H9 (cell line): Measurements from ENCODE around the gene PDX1. TPM values are rescaled to one million over a fixed set of nuclear protein-coding genes. Genes with fewer than 3 reads are reported as not detected.

Experiments
- DNase-seq: peaks from one replicate; pipeline ENCODE4 v3.0.0-alpha.2; 2017
- H2AFZ ChIP-seq: one replicate; pipeline ENCODE4 v1.6.1; 2013; ENCODE audit warnings: mild to moderate bottlenecking, low read length, control low read depth, moderate library complexity
- H2AK5ac ChIP-seq: 2 replicates; pipeline ENCODE4 v1.6.1; 2013; ENCODE audit warnings: low read length, control low read depth, mixed read lengths; ENCODE audit not compliant: insufficient read length
- H2BK120ac ChIP-seq: one replicate; pipeline ENCODE4 v1.6.1; 2013; ENCODE audit warnings: low read depth, mild to moderate bottlenecking, low read length, control low read depth, inconsistent platforms; ENCODE audit not compliant: poor library complexity, severe bottlenecking
- H2BK12ac ChIP-seq: 2 replicates; pipeline ENCODE4 v1.6.1; 2013; ENCODE audit warnings: low read length, control low read depth, mixed read lengths, low read depth; ENCODE audit not compliant: insufficient read length
- H2BK15ac ChIP-seq: 2 replicates; pipeline ENCODE4 v1.6.1; 2013; ENCODE audit warnings: low read depth, low read length, control low read depth
- H2BK20ac ChIP-seq: one replicate; pipeline ENCODE4 v1.6.1; 2013; ENCODE audit warnings: low read depth, mild to moderate bottlenecking, low read length, control low read depth, inconsistent platforms; ENCODE audit not compliant: poor library complexity, severe bottlenecking
- H2BK5ac ChIP-seq: 2 replicates; pipeline ENCODE4 v1.6.1; 2013; ENCODE audit warnings: low read length, control low read depth, mixed read lengths; ENCODE audit not compliant: insufficient read length
- H3K14ac ChIP-seq: 2 replicates; pipeline ENCODE4 v1.6.1; 2013; ENCODE audit warnings: low read length, control low read depth; ENCODE audit not compliant: insufficient read depth
- H3K18ac ChIP-seq: 2 replicates; pipeline ENCODE4 v1.6.1; 2013; ENCODE audit warnings: low read depth, mild to moderate bottlenecking, mixed read lengths, low read length, control low read depth; ENCODE audit not compliant: insufficient read length
- H3K23ac ChIP-seq: 2 replicates; pipeline ENCODE4 v1.6.1; 2013; ENCODE audit warnings: low read length, control low read depth, mixed read lengths, low read depth; ENCODE audit not compliant: insufficient read length
- H3K23me2 ChIP-seq: 2 replicates; pipeline ENCODE4 v1.6.1; 2013; ENCODE audit warnings: low read depth, mild to moderate bottlenecking, mixed read lengths, low read length, control low read depth; ENCODE audit not compliant: insufficient read length, poor library complexity, severe bottlenecking
- H3K27ac ChIP-seq: 2 replicates; pipeline ENCODE4 v1.5.1; 2013; ENCODE audit warnings: low read length, control low read depth, mixed read lengths, low read depth; ENCODE audit not compliant: insufficient read length
- H3K27me3 ChIP-seq: 2 replicates; pipeline ENCODE4 v1.6.1; 2013; ENCODE audit warnings: low read length, control low read depth, inconsistent platforms; ENCODE audit not compliant: insufficient read depth
- H3K4ac ChIP-seq: 2 replicates; pipeline ENCODE4 v1.6.1; 2013; ENCODE audit warnings: low read depth, mild to moderate bottlenecking, control low read depth, inconsistent platforms, low read length, moderate library complexity
- H3K4me1 ChIP-seq: 2 replicates; pipeline ENCODE4 v1.6.1; 2013; ENCODE audit warnings: low read length, control low read depth, inconsistent platforms; ENCODE audit not compliant: insufficient read depth
- H3K4me2 ChIP-seq: 2 replicates; pipeline ENCODE4 v1.6.1; 2013; ENCODE audit warnings: low read length, control low read depth, mixed read lengths; ENCODE audit not compliant: insufficient read length, insufficient read depth
- H3K56ac ChIP-seq: 2 replicates; pipeline ENCODE4 v1.6.1; 2013; ENCODE audit warnings: low read depth, mild to moderate bottlenecking, mixed read lengths, low read length, control low read depth; ENCODE audit not compliant: insufficient read length
- H3K79me1 ChIP-seq: 2 replicates; pipeline ENCODE4 v1.6.1; 2013; ENCODE audit warnings: low read depth, mild to moderate bottlenecking, moderate library complexity, low read length, control low read depth, inconsistent platforms; ENCODE audit not compliant: insufficient read depth, poor library complexity, severe bottlenecking
- H3K79me2 ChIP-seq: 2 replicates; pipeline ENCODE4 v1.6.1; 2013; ENCODE audit warnings: low read length, control low read depth, inconsistent platforms; ENCODE audit not compliant: insufficient read depth
- H3K9ac ChIP-seq: 2 replicates; pipeline ENCODE4 v1.6.1; 2013; ENCODE audit warnings: low read length, control low read depth, mixed read lengths; ENCODE audit not compliant: insufficient read length; ENCODE audit errors: extremely low read depth
- H3K9me3 ChIP-seq: one replicate; pipeline ENCODE4 v1.6.1; 2013; ENCODE audit warnings: low read depth, low read length, inconsistent platforms; ENCODE audit not compliant: control insufficient read depth
- H3T11ph ChIP-seq: one replicate; pipeline ENCODE4 v1.6.1; 2013; ENCODE audit warnings: mild to moderate bottlenecking, low read length, control low read depth, inconsistent platforms
- H4K20me1 ChIP-seq: one replicate; pipeline ENCODE4 v1.6.1; 2013; ENCODE audit not compliant: control insufficient read depth, insufficient read length, insufficient read depth
- H4K5ac ChIP-seq: 2 replicates; pipeline ENCODE4 v1.6.1; 2013; ENCODE audit warnings: low read depth, mild to moderate bottlenecking, mixed read lengths, low read length, control low read depth; ENCODE audit not compliant: insufficient read length
- H4K8ac ChIP-seq: replicated peaks from 2 replicates; pipeline ENCODE4 v1.6.1; 2013; ENCODE audit warnings: low read length, control low read depth, mixed read lengths, low read depth; ENCODE audit not compliant: insufficient read length
- H4K91ac ChIP-seq: 2 replicates; pipeline ENCODE4 v1.6.1; 2013; ENCODE audit warnings: low read depth, mild to moderate bottlenecking, moderate library complexity, mixed read lengths, low read length, control low read depth; ENCODE audit not compliant: insufficient read length
- H3K27ac Mint-ChIP-seq, 3 experiments: 2 replicates in 2 of 3; 3 replicates in 1 of 3; pipeline ENCODE4 v1.8.0; 2020 to 2021; ENCODE audit warnings: mixed read lengths in 3 of 3, mild to moderate bottlenecking in 1 of 3, moderate library complexity in 1 of 3
- H3K27me3 Mint-ChIP-seq: 2 replicates; pipeline ENCODE4 v1.8.0; 2021; ENCODE audit warnings: low read depth, mild to moderate bottlenecking, moderate library complexity, mixed read lengths
- H3K36me3 Mint-ChIP-seq, 3 experiments: 2 replicates in 2 of 3; 3 replicates in 1 of 3; pipeline ENCODE4 v1.8.0; 2020 to 2021; ENCODE audit warnings: low read depth in 3 of 3, mixed read lengths in 3 of 3; ENCODE audit not compliant: insufficient read depth in 1 of 3
- H3K4me1 Mint-ChIP-seq, 2 experiments: 2 replicates each; pipeline ENCODE4 v1.8.0; 2020; ENCODE audit warnings: mixed read lengths in 2 of 2
- H3K4me3 Mint-ChIP-seq, 2 experiments: 2 replicates in 1 of 2; 3 replicates in 1 of 2; pipeline ENCODE4 v1.8.0; 2020 to 2021; ENCODE audit warnings: mild to moderate bottlenecking in 2 of 2, mixed read lengths in 2 of 2, moderate library complexity in 1 of 2
- H3K9me3 Mint-ChIP-seq, 2 experiments: 2 replicates in 1 of 2; 3 replicates in 1 of 2; pipeline ENCODE4 v1.8.0; 2020; ENCODE audit warnings: mild to moderate bottlenecking in 2 of 2, mixed read lengths in 2 of 2, moderate library complexity in 1 of 2
- WGBS: extraction: QIAGEN DNeasy Blood & Tissue Kit; methylation state at CpG from one replicate; pipeline ENCODE4 v1.1.7; 2013; ENCODE audit warnings: missing lambda C conversion rate, low lambda C conversion rate, mixed read lengths; ENCODE audit not compliant: insufficient read length; ENCODE audit errors: extremely low coverage; 5-methylcytosine and 5-hydroxymethylcytosine counted together
- total RNA-seq: library from RNA; stranded (reverse); gene quantifications from 2 replicates; pipeline ENCODE4 v1.2.1, GENCODE V29; 2021
- TF ChIP-seq, protein P1 (sequence below): fragments of 200-600 bp; sonication (generic); conservative IDR thresholded peaks from 3 replicates; pipeline ENCODE4 v1.8.0; 2021; ENCODE audit warnings: antibody characterized with exemption, mild to moderate bottlenecking

The PDX1 gene
- total RNA-seq, 1 experiment from 2014 or later = not detected

DNA sequence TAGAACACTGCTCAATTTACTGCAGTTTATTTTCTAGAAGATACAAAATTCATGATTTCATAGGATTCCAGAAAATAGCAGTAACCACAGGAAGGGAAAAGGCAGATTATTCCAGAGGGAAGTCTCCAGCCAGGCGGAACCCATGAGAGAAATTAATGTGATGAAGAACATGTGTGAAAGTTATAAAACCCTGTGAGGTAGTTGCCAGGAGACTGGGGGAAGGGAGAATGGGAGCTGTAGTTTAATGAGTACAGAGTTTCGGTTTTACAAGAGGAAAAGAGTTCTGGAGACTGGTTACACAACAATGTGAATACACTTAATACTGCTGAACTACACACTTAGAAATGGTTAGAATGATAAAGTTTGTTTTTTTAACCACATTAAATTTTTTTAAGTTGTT lies 14.2 kb upstream of the PDX1 start:
- Histone ChIP-seq H3T11ph (no peak overlapping the region), H3K4ac (no peak overlapping the region), H2AFZ (no peak overlapping the region), H3K14ac (no peak overlapping the region), H2BK20ac (no peak overlapping the region), H2BK12ac (no peak overlapping the region), H3K79me2 (no peaks in the 10 kb centered on the region), H3K27me3 (no peaks in the 10 kb centered on the region; the same call in 1 of the 2 replicates), H3K23ac (no peak overlapping the region), H4K5ac (no peak overlapping the region), H2BK120ac (no peak overlapping the region), H4K8ac (no peak overlapping the region), H3K27ac (no peak overlapping the region), H2BK15ac (no peak overlapping the region), H3K9ac (no peak overlapping the region), H3K23me2 (no peaks in the 10 kb centered on the region), H3K4me2 (no peak overlapping the region), H2BK5ac (no peak overlapping the region), H3K18ac (no peak overlapping the region), H4K20me1 (no peaks in the 10 kb centered on the region), H3K56ac (no peak overlapping the region), H2AK5ac (no peak overlapping the region), H3K79me1 (no peaks in the 10 kb centered on the region), H3K4me1 (no peaks in the 10 kb centered on the region), H3K9me3 (no peaks in the 10 kb centered on the region), H4K91ac (no peak overlapping the region)
- no peak overlapping the region for H3K4me3 Mint-ChIP-seq
- DNase-seq = no peak
- TF ChIP-seq, protein P1, sequence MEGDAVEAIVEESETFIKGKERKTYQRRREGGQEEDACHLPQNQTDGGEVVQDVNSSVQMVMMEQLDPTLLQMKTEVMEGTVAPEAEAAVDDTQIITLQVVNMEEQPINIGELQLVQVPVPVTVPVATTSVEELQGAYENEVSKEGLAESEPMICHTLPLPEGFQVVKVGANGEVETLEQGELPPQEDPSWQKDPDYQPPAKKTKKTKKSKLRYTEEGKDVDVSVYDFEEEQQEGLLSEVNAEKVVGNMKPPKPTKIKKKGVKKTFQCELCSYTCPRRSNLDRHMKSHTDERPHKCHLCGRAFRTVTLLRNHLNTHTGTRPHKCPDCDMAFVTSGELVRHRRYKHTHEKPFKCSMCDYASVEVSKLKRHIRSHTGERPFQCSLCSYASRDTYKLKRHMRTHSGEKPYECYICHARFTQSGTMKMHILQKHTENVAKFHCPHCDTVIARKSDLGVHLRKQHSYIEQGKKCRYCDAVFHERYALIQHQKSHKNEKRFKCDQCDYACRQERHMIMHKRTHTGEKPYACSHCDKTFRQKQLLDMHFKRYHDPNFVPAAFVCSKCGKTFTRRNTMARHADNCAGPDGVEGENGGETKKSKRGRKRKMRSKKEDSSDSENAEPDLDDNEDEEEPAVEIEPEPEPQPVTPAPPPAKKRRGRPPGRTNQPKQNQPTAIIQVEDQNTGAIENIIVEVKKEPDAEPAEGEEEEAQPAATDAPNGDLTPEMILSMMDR = no peak
- no peaks in the 10 kb centered on the region for H3K4me1 Mint-ChIP-seq
- no peaks in the 10 kb centered on the region; a peak in 1 of 7 replicates for H3K36me3 Mint-ChIP-seq
- WGBS = no CpG with 5 or more reads among the region's 2 CpGs
- peaks cover 100% of the 10 kb centered on the region for H3K27me3 Mint-ChIP-seq
- H3K27ac Mint-ChIP-seq = no peak overlapping the region
- no peaks in the 10 kb centered on the region for H3K9me3 Mint-ChIP-seq
